Ectodermal cell (in vitro differentiated cells): ENCODE results near the gene GTF2H1.
"Not testable (repeated sequence)": the region's sequence is repeated elsewhere in the genome, so short reads cannot be mapped to it uniquely, and the experiment has no call there.

Experiments
- H3K27ac ChIP-seq: 2 replicates; pipeline ENCODE4 v1.7.0; 2013; ENCODE audit warnings: mild to moderate bottlenecking, low read depth, low read length; ENCODE audit not compliant: insufficient read depth, poor library complexity, severe bottlenecking
- H3K27me3 ChIP-seq: 2 replicates; pipeline ENCODE4 v1.7.0; 2013; ENCODE audit warnings: mild to moderate bottlenecking, low read length; ENCODE audit not compliant: insufficient read depth, control insufficient read depth, poor library complexity, severe bottlenecking
- H3K36me3 ChIP-seq: one replicate; pipeline ENCODE4 v1.7.0; 2013; ENCODE audit warnings: low read length; ENCODE audit not compliant: control insufficient read depth, insufficient read depth
- H3K4me1 ChIP-seq: one replicate; pipeline ENCODE4 v1.7.0; 2013; ENCODE audit warnings: low read length; ENCODE audit not compliant: control insufficient read depth, insufficient read depth
- H3K4me3 ChIP-seq: 2 replicates; pipeline ENCODE4 v1.7.0; 2013; ENCODE audit warnings: low read depth, low read length, control low read depth; ENCODE audit not compliant: insufficient read depth
- H3K9me3 ChIP-seq: 2 replicates; pipeline ENCODE4 v1.7.0; 2013; ENCODE audit warnings: mild to moderate bottlenecking, low read length, moderate library complexity; ENCODE audit not compliant: control insufficient read depth
- WGBS, 2 experiments: methylation state at CpG; one replicate each; pipeline ENCODE4 v1.1.7; 2013; ENCODE audit warnings: missing lambda C conversion rate in 2 of 2; 5-methylcytosine and 5-hydroxymethylcytosine counted together

The GTF2H1 gene

DNA sequence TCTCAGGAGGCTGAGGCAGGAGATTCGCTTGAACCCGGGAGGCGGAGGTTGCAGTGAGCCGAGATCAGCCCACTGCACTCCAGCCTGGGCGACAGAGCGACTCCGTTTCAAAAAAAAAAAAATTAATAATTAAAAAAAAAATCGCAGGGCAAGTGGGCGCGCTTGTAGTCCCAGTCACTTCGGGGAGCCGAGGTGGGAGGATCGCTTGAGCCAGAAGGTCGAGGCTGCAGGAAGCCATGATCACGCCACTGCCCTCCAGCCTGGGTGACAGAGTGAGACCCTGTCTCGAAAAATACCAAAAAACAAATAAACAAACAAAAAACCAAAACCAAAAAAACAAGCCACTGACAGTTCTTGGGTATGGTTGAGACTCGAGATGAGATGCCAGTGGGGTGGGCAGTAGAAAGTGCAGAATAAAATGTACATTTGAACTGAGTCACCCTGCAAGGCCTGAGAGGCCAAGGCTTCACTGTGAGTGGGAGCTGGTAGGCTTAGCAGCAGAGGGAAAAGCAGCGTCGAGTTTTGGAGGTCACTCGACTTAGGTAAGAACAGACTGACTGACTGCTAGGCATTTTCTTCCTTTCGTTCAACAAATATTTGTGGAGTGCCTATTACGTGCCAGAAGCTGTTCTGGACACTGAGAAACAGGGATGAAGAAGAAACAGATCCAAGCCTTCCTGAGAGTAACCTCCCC is 71.4 kb downstream of the GTF2H1 start:
- Histone ChIP-seq H3K27me3 (peaks cover 3% of the 10 kb centered on the region), H3K36me3 (peaks cover 3% of the 10 kb centered on the region), H3K4me3 (peak overlapping the region; percentile 74), H3K9me3 (no peaks in the 10 kb centered on the region), H3K27ac (no peak overlapping the region), H3K4me1 (no peaks in the 10 kb centered on the region)
- 83 to 88% methylated on average over 22 of the region's 22 CpGs for WGBS, 2 experiments

DNA sequence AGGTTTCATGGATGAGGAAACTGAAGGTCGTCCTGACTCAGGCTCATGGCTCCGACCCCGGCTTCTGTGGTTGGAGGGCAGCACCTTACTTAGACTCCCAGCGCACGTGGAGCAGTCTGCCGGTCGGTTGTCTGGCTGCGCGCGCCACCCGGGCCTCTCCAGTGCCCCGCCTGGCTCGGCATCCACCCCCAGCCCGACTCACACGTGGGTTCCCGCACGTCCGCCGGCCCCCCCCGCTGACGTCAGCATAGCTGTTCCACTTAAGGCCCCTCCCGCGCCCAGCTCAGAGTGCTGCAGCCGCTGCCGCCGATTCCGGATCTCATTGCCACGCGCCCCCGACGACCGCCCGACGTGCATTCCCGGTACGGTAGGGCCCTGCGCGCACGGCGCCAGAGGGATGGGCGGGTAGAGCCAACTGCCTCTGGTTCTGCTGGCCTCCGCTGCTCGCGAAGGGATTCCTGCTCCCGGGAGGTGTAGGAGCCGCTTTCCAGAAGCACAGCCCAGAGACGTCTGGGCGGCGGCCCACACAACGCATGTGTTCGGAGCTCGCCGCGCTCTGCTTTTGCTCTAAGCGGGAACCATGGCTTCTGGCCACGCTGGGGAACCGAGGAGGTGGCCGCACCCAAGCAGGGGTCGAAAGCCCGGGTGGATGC is 72.0 kb downstream of the GTF2H1 start, which contains the start of gene LDHA:
TSS of gene LDHA (plus strand) at position 289 of the 653 bp plus-strand sequence. CDS start 2,280 bp downstream, outside the sequence.
- peak within 1 kb of the TSS; percentile 74 for H3K4me3 ChIP-seq
- H3K36me3 ChIP-seq: peaks cover 8% of the 10 kb centered on the region
- H3K27ac ChIP-seq: peak within 1 kb of the TSS; percentile 88
- WGBS, 2 experiments: 2 to 4% methylated on average over 60 of the region's 60 CpGs
- peaks cover 3% of the 10 kb centered on the region for H3K27me3 ChIP-seq
- no peaks in the 10 kb centered on the region for H3K9me3 ChIP-seq
- H3K4me1 ChIP-seq: no peaks in the 10 kb centered on the region

DNA sequence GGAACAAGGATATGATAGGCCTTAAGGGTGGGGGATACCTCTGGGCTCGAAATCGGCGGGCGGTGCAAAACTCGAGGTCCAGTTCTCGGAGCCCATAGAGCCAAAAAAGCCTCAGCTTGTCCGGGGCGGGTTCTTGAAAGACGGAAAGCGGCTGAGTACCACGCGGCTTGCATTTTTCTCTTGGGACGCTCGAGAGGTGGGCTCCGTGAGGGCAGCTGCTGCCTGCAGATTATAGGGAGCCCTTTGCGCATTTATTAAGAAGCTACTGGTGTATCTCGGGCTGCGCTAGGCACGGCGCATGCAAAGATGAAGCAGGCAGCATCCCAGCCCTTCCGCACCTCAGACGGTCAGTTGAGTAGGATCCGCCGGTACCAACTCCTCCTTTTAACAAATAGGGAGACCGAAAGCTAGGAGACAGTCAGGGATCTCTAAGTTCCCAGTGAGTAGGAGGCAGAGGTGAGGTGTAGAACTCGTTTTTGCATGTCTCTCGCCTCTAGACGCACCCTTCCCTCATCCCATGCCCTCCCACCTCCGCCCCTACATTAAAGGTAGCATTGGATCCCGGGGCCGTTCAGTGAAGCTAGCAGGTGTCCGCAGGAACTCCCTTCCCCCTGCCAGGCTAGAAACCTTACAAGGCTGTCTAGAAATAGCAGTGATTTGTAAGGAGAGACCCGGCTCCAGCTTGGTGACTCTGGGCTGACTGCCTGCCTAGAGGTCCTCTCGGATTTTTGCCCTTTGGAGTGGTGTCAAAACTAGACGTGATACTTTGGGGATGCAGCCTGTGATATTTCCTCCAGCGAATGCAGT is 72.8 kb downstream of the GTF2H1 start:
- Histone ChIP-seq H3K4me3 (peak overlapping the region; percentile 74), H3K4me1 (no peaks in the 10 kb centered on the region), H3K36me3 (peaks cover 14% of the 10 kb centered on the region), H3K27ac (peak overlapping the region; percentile 88), H3K9me3 (no peaks in the 10 kb centered on the region), H3K27me3 (peaks cover 3% of the 10 kb centered on the region)
- 2 to 3% methylated on average over 36 of the region's 36 CpGs for WGBS, 2 experiments

DNA sequence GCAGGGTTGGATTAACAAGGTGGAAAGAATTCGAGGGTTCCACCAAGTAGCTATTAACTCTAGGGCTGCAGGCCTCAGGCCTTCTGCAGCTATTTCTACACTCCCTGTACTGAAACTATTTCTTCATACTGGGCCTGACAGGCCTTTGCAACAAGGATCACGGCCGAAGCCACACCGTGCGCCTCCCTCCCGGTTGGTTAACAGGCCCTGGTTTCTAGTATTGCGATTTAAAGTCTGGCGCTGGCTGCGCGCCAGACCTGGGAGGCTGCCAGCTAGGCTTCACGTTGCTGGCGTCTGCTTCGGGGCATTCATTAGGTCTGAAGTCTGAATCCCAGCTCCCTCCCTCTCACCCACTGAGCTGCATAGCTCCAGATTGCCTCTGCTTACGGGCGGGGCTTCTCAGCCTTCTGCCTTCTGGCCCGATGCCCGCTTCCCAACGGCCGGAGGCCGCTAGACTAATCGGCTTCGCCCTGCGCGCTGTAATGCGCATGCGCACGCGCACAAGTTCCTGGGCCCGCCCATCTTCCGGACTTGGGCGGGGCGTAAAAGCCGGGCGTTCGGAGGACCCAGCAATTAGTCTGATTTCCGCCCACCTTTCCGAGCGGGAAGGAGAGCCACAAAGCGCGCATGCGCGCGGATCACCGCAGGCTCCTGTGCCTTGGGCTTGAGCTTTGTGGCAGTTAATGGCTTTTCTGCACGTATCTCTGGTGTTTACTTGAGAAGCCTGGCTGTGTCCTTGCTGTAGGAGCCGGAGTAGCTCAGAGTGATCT is 73.6 kb downstream of the GTF2H1 start:
- Histone ChIP-seq H3K36me3 (peaks cover 20% of the 10 kb centered on the region), H3K27ac (peak overlapping the region; percentile 88), H3K4me1 (no peaks in the 10 kb centered on the region), H3K9me3 (no peaks in the 10 kb centered on the region), H3K27me3 (peaks cover 3% of the 10 kb centered on the region), H3K4me3 (peak overlapping the region; percentile 74)
- WGBS, 2 experiments: 1% methylated on average over 46 of the region's 46 CpGs

DNA sequence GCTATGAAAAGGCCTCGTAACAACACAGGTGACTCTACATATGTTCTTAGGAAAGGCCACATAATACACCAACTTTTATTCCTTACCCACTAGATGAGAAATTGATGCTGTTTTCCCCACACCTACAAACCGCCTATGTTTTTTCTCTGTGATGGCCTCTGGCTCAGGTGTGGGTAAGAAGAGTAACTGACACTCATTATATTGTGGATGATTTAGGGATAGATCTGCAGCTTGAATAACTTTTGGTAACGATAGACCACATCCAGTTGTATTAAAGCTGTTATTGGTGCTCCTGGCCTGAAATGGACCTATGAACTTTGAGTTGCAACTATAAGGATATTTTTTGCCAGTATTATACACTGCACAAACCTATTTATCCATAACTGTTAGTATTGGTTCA is 75.6 kb downstream of the GTF2H1 start:
- peaks cover 29% of the 10 kb centered on the region for H3K36me3 ChIP-seq

DNA sequence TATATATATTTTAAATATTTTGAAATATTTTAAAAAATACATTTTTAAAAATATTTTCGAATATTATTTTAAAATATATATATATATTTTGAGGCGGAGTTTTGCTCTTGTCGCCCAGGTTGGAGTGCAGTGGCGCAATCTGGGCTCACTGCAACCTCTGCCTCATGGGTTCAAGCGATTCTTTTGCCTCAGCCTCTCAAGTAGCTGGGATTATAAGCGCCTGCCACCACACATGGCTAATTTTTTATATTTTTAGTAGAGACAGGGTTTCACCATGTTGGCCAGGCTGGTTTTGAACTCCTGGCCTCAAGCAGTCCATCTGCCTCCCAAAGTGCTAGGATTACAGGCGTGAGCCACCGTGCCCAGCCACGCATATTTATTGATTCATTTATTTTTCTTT is 78.7 kb downstream of the GTF2H1 start:
- H3K27ac ChIP-seq, H3K27me3 ChIP-seq, H3K9me3 ChIP-seq, H3K4me3 ChIP-seq, H3K4me1 ChIP-seq: not testable (repeated sequence)
- H3K36me3 ChIP-seq: peaks cover 51% of the 10 kb centered on the region
- 95 to 97% methylated on average over 7 to 8 of the region's 9 CpGs for WGBS, 2 experiments

More for the DNA sequence above, 75.6 kb downstream of the GTF2H1 start:
- Histone ChIP-seq H3K27ac (no peak overlapping the region), H3K4me1 (no peaks in the 10 kb centered on the region), H3K27me3 (peaks cover 3% of the 10 kb centered on the region), H3K4me3 (no peak overlapping the region), H3K9me3 (no peaks in the 10 kb centered on the region)
- 97% methylated on average over 3 of the region's 3 CpGs for WGBS, 2 experiments

DNA sequence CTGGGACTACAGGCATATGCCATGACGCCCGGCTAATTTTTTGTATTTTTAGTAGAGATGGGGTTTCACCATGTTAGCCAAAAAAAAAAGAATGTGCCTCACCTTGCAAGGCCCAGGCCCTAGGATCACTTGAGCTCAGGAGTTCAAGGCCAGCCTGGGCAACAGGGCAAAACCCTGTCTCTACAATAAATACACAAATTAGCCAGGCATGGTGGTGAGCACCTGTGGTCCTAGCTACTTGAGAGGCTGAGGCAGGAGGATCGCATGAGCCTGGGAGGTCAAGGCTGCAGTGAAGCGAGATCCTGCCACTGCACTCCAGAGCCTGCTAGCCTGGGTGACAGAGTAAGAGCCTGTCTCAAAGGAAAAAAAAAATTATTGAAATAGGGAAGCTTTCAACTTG is 81.7 kb downstream of the GTF2H1 start:
- Histone ChIP-seq H3K4me3 (no peak overlapping the region), H3K27ac (no peak overlapping the region)

DNA sequence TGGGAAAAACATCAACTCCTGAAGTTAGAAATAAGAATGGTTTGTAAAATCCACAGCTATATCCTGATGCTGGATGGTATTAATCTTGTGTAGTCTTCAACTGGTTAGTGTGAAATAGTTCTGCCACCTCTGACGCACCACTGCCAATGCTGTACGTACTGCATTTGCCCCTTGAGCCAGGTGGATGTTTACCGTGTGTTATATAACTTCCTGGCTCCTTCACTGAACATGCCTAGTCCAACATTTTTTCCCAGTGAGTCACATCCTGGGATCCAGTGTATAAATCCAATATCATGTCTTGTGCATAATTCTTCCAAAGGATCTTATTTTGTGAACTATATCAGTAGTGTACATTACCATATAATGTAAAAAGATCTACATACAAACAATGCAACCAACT is 85.0 kb downstream of the GTF2H1 start:
- peaks cover 38% of the 10 kb centered on the region for H3K36me3 ChIP-seq
- not testable (repeated sequence) for H3K27ac ChIP-seq, H3K4me3 ChIP-seq, H3K4me1 ChIP-seq, H3K9me3 ChIP-seq, H3K27me3 ChIP-seq
- WGBS, 2 experiments: 96 to 99% methylated on average over 3 of the region's 3 CpGs

More for the DNA sequence above, 81.7 kb downstream of the GTF2H1 start:
- H3K9me3 ChIP-seq: no peaks in the 10 kb centered on the region
- peaks cover 57% of the 10 kb centered on the region for H3K36me3 ChIP-seq
- H3K27me3 ChIP-seq: no peaks in the 10 kb centered on the region
- no peaks in the 10 kb centered on the region for H3K4me1 ChIP-seq
- 95 to 99% methylated on average over 4 of the region's 4 CpGs for whole genome bisulfite sequencing, 2 experiments

DNA sequence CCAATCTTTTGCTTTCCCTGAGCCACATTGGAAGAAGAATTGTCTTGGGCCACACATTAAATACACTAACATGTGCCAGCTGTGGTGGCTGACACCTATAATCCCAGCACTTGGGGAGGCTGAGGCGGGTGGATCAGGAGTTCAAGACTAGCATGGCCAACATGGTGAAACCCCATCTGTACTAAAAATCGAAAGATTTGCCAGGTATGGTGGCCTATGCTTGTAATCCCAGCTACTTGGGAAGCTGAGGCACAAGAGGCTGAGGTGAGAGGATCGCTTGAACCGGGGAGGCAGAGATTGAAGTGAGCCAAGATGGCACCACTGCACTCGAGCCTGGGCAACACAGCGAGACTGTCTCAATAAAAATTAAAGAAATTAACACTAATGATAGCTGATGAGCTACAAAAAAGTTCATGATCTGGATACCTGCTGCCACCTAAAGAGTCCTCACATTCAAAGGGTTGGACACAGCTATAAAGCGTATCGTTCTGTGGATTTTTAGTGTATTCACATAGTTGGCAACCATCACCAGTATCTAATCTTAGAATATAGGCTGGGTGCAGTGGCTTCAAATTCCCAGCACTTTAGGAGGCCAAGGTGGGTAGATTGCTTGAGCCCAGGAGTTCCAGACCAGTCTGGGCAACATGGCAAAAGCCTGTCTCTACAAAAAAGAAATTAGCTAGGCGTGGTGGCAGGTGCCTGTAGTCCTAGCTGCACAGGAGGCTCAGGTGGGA is 86.4 kb downstream of the GTF2H1 start:
- no peak overlapping the region for H3K27ac ChIP-seq
- WGBS, 2 experiments: 92 to 95% methylated on average over 9 of the region's 9 CpGs
- no peak overlapping the region for H3K4me3 ChIP-seq
- H3K27me3 ChIP-seq: no peaks in the 10 kb centered on the region
- H3K36me3 ChIP-seq: peaks cover 26% of the 10 kb centered on the region
- no peaks in the 10 kb centered on the region for H3K4me1 ChIP-seq
- no peaks in the 10 kb centered on the region for H3K9me3 ChIP-seq
